Lower lobe of right lung (tissue), 2 donors: Measurements from ENCODE around the gene ANKRD9. TPM values are rescaled to one million over a fixed set of nuclear protein-coding genes. Genes with fewer than 3 reads are reported as not detected.

ENCODE experiments used
- ATAC-seq, 2 donors: fragments of 200-7000 bp; cut with Tn5 transposase; one replicate each; pipeline ENCODE4 v1.9.1; 2020 to 2022; ENCODE audit warnings: mild to moderate bottlenecking in 2 of 2, moderate library complexity in 2 of 2
- DNase-seq: peaks from one replicate; pipeline ENCODE4 v3.0.0-alpha.2; 2020
- H3K27ac ChIP-seq: fragments of 200-600 bp; one replicate; pipeline ENCODE4 v1.8.0; 2022
- H3K27me3 ChIP-seq: fragments of 200-600 bp; one replicate; pipeline ENCODE4 v1.8.0; 2022; ENCODE audit warnings: low read depth
- H3K36me3 ChIP-seq: fragments of 200-600 bp; one replicate; pipeline ENCODE4 v1.8.0; 2022; ENCODE audit warnings: mild to moderate bottlenecking
- H3K4me1 ChIP-seq: fragments of 200-600 bp; one replicate; pipeline ENCODE4 v1.8.0; 2022
- H3K4me3 ChIP-seq: fragments of 200-600 bp; one replicate; pipeline ENCODE4 v1.8.0; 2022; ENCODE audit warnings: mild to moderate bottlenecking
- H3K9me3 ChIP-seq: fragments of 200-600 bp; one replicate; pipeline ENCODE4 v1.8.0; 2022
- intact Hi-C: fragments of 100-400 bp; cut with DNase I; formaldehyde crosslinking; loops from one replicate; pipeline ENCODE4 v1.11.0; 2022
- total RNA-seq: library from RNA; stranded (reverse); fragmentation: NEBNext Ultra II Directional; extraction: Animal tissue kit (Norgen Biotek cat#: 25700); gene quantifications from one replicate; pipeline ENCODE4 v1.2.1, GENCODE V29; 2021
- TF ChIP-seq, protein P1 (sequence below): fragments of 200-600 bp; IDR thresholded peaks from one replicate; pipeline ENCODE4 v1.8.0; 2022; ENCODE audit warnings: antibody characterized with exemption, mild to moderate bottlenecking
- donor health status: DM: no; HTN: yes; CAD: no; lungs with severe emphysema.

The ANKRD9 gene
- total RNA-seq, 1 donor from 2014 or later: 19.5 TPM

DNA sequence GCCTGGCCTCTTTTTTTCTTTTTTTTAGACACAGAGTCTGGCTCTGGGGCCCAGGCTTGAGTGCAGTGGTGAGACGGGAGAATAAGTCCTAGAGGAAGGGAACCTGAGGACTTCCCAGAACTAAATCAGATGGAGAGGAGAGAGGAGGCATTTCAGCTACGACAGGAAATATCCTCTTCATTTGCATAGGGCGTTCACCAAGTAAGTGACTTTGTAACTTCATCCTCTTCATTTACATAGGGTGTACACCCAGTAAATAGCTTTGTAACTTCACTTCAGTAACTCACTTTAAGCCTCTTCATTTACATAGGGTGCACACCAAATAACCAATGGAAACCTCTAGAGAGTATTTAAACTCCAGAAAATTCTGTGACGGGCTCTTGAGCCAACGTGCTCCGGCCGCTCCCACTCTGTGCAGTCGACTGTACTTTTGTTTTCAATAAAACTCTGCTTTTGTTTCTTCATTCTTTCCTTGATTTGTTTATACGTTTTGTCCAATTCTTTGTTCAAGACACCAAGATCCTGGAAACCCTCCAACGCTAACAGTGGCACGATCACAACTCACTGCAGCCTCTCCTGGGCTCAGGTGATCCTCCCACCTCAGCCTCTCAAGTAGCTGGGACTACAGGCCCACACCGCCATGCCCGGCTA, 21.4 kb upstream of the ANKRD9 start:
- intact Hi-C loops: no loop called here
- no peaks in the 10 kb centered on the region for H3K36me3 ChIP-seq
- H3K9me3 ChIP-seq: no peaks in the 10 kb centered on the region
- DNase-seq: no peak
- peaks cover 6% of the 10 kb centered on the region for H3K4me1 ChIP-seq
- no peaks in the 10 kb centered on the region for H3K27me3 ChIP-seq
- TF ChIP-seq, protein P1, sequence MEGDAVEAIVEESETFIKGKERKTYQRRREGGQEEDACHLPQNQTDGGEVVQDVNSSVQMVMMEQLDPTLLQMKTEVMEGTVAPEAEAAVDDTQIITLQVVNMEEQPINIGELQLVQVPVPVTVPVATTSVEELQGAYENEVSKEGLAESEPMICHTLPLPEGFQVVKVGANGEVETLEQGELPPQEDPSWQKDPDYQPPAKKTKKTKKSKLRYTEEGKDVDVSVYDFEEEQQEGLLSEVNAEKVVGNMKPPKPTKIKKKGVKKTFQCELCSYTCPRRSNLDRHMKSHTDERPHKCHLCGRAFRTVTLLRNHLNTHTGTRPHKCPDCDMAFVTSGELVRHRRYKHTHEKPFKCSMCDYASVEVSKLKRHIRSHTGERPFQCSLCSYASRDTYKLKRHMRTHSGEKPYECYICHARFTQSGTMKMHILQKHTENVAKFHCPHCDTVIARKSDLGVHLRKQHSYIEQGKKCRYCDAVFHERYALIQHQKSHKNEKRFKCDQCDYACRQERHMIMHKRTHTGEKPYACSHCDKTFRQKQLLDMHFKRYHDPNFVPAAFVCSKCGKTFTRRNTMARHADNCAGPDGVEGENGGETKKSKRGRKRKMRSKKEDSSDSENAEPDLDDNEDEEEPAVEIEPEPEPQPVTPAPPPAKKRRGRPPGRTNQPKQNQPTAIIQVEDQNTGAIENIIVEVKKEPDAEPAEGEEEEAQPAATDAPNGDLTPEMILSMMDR: no peak
- peak; percentile 83 to 84 for ATAC-seq
- H3K4me3 ChIP-seq: no peak overlapping the region
- H3K27ac ChIP-seq: peak overlapping the region; percentile 74

DNA sequence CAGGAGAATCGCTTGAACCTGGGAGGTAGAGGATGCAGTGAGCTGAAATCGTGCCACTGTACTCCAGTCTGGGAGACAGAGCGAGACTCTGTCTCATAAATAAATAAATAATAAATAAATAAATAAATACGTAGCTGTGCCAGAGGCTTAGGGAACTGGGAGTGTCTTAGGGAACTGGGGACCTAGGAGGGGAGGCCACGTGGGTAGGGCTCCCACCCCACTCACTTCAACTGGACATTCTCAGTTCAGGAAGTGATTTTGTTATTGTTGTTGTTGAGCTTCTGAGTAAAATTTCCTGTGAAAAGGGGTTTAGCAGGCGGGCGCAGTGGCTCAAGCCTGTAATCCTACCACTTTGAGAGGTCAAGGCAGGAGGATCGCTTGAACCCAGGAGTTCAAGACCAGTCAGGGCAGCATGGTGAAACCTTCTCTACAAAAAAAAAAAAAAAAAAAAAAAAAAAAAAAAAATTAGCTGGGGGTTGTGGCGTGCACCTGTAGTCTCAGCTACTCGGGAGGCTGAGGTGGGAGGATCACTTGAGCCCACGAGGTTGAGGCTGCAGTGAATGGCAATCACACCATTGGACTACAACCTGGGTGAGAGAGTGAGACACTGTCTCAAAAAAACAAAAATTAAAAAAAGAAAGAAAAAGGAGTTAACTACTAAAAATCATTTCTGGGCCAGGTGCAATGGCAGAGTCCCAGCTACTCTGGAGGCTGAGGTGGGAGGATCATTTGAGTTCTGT, 19.0 kb upstream of the ANKRD9 start:
- intact Hi-C loops: no loop called here
- no peak for ATAC-seq

DNA sequence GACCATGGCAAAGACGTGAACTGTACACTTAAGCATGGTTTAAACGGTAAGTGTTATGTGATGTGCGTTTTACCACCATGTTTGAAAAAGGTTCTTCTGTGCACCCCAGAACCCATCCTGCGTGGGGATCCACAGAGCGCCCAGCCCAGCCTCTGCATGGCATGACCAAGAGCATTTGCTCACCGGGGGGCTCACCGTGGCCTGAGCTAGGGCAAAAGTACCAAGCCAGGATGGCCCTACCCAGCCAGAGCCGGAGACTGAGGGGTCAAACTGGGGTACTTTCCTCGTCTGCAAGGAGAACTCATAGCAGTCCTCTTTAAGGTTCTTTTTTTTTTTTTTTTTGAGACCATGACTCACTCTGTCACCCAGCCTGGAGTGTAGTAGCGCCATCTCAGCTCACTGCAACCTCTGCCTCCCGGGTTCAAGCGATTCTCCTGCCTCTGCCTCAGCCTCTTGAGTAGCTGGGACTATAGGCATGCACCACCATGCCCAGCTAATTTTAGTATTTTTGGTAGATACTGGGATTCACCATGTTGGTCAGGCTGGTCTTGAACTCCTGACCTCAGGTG, 16.4 kb upstream of the ANKRD9 start:
- Histone ChIP-seq H3K27ac (peak overlapping the region; percentile 87), H3K27me3 (no peaks in the 10 kb centered on the region), H3K4me1 (peaks cover 27% of the 10 kb centered on the region), H3K36me3 (no peaks in the 10 kb centered on the region), H3K9me3 (no peaks in the 10 kb centered on the region), H3K4me3 (peak overlapping the region; percentile 75)
- ATAC-seq (no peak), DNase-seq (no peak)
- TF ChIP-seq, protein P1: no peak
- intact Hi-C loops: no loop called here

More for the DNA sequence above, 19.0 kb upstream of the ANKRD9 start:
- H3K27me3 ChIP-seq: no peaks in the 10 kb centered on the region
- no peaks in the 10 kb centered on the region for H3K36me3 ChIP-seq
- no peak overlapping the region for H3K4me3 ChIP-seq
- no peaks in the 10 kb centered on the region for H3K9me3 ChIP-seq
- peak overlapping the region; percentile 27 for H3K27ac ChIP-seq
- H3K4me1 ChIP-seq: peaks cover 26% of the 10 kb centered on the region
- TF ChIP-seq, protein P1: no peak
- DNase-seq: no peak

DNA sequence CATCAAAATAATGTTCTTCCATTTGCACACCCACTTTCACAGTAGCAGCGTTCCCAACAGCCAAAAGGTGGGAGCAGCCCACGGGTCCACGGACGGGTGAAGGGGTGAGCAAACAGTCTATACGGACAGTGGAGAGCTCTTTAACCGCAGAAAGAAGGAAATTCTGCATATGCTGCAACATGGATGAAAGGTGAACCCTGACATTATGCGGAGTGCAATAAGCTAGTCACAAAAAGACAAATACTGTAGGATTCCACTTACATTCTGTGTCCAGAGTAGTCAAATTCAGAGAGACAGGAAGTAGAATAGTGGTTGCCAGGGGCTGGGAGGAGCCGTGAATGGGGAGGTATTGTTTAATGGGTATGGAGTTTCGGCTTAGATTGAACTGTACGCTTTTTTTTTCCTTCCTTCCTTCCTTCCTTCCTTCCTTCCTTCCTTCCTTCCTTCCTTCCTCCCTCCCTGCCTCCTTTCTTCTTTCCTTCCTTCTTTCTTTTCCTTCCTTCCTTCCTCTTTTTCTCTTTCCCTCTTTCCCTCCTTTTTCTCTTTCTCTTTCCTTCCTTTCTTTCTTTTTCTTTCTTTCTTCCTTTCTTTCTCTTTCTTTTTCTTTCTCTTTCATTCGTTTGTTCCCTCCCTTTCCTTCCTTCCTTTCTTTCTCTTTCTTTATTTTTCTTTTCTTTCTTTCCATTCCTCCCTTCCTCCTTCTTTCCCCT, 15.8 kb upstream of the ANKRD9 start:
- peak overlapping the region; percentile 75 for H3K4me3 ChIP-seq
- ATAC-seq (peak; percentile 57 to 68), DNase-seq (no peak)
- no peaks in the 10 kb centered on the region for H3K9me3 ChIP-seq
- TF ChIP-seq, protein P1: no peak
- H3K27ac ChIP-seq: peak overlapping the region; percentile 87
- peaks cover 27% of the 10 kb centered on the region for H3K4me1 ChIP-seq
- no peaks in the 10 kb centered on the region for H3K27me3 ChIP-seq
- intact Hi-C loops: no loop called here
- H3K36me3 ChIP-seq: no peaks in the 10 kb centered on the region

DNA sequence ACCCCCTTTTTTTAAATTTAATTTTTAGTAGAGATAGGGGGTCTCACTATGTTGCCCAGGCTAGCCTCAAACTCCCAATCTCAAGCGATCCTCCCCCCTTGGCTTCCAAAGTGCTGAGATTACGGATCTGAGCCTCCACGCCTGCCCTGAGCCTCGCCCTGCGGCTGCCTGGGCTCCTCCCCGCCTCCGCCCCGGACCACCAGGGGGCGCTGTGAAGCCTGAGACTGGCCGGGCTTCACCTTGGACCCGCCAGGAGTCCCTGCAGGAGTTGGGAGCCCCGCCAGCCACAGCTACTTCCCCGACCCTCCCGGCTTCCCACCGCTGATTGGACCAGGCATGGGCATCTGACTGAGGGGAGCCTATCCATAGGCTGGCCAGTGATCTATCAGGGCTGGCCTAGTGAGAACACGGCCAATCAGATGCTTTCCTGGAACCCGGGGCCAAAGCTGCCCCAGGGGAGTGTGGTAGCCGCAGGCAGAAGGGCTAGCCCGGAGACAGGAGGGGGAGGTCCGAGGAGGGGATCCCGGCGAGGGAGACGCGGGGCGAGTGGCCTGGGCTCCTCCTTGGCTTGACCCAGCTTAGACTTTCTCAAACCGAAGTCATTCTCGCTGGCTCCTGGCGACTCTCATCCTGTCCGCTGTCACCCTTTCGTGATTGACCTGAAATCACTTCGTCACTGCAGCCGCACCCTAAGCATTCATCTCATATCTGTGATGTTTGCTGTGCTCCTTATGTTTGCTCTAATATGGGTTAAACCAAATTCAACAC, 15.1 kb upstream of the ANKRD9 start:
- Histone ChIP-seq H3K27me3 (no peaks in the 10 kb centered on the region), H3K9me3 (no peaks in the 10 kb centered on the region), H3K4me3 (peak overlapping the region; percentile 75), H3K4me1 (peaks cover 27% of the 10 kb centered on the region), H3K36me3 (no peaks in the 10 kb centered on the region), H3K27ac (peak overlapping the region; percentile 87)
- peak; percentile 98 for ATAC-seq
- intact Hi-C loops: no loop called here
- TF ChIP-seq, protein P1: peak; percentile 100
- DNase-seq: peak; percentile 99
